OCI-M2 (cell line): ENCODE measurements around the gene YJEFN3.

Source experiments
- DNase-seq: peaks from one replicate; lab custom pipeline; 2025; ENCODE audit not compliant: unreplicated experiment; lab: John Stamatoyannopoulos, UW

Gene YJEFN3

DNA sequence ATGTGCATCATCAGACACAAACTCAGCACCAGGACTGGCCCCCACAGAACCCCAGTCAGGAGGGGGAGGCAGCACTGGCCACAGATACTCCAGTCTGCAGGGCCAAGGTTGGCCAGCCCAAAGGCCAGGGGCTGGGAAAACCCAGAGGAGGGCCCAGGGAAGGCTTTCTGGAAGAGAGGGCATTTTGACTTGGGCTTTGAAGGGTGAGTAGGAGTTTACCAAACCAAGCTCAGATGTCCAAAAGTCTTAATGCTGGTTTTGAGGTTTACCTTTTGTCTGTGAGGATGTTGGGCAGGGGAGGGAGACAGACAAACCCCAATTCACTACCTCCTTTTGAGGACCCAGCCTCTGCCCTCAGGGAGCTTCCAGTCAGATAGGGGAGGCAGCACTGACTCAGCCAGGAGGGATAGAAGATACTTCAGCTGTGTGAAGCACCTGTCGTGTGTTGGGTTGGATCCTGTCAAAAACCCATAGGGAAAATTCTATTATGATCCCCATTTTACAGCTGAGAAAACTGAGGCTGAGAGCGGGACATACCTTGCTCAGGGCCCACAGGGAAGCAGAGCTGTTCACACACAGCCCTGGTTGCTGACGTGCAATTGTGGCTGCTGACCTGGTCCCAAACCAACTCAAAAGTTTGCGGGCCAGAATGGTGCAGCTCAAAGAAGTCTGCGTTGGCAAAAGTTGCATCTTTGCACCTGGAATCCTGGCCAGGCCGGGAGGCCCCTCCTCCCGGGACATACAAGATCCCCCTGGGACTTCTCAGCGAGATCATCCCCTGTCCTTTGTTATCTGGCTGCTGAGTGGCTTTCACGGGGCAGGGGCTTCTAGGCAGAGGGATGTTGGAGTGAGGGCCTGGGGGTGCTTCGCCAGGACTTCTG lies 22.5 kb downstream of the YJEFN3 start:
- no peak for DNase-seq

DNA sequence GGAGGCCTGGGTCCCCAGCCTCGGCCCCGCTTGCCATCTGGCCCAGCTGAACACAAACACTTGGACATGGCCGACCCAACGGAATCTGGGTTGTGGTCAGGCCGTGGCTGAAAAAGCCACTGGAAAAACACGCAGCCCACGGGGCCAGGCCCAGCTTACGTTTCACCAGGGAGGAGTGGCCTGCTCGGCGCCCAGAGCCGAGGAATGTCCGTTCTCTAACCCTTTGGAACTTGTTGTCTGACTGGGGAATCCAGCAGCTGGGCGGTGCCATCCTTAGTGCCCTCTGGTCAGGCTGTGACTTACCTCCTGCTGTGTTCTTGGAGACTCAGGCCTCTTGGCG lies 23.1 kb downstream of the YJEFN3 start:
- no peak for DNase-seq

DNA sequence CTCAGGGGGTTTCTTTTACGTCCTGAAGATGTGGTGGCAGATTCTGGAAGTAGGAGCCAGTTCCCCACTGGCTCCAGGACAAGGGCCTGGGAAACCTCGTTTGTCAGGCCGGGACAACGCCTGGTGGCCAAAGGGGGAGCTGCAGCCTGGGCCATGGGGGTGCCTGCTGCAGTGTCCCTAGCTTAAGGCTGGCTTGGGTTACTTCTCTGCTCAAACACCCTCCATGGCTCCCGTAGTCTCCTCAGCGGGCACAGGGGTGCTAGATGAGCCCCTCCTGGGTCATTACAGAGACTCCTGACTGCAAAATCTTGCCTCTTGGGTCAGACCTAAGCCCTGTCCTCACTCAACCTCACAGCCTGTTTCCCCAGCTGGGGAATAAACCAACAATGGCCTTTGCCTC lies 24.1 kb downstream of the YJEFN3 start:
- DNase-seq: no peak

DNA sequence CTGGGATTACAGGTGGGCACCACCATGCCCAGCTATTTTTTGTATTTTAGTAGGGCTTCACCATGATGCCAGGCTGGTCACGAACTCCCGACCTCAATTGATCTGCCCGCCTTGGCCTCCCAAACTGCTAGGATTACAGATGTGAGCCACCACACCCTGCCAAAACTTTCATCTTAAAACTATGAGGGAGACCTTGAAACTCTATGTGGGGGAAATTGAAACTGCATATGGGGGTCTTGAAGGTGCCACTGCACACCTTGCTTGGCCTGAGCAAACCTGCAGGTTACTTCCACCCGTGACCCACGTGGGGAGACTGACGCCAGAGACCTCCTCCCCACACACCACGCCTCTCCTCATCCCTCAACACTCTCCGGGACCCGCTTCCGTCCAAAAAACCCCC lies 25.0 kb downstream of the YJEFN3 start:
- no peak for DNase-seq

- no peak for DNase-seq
These were observed 25.6 kb downstream of the YJEFN3 start for GRCh38 chr19:19554074-19555023.

- DNase-seq: no peak
These were observed 29.3 kb downstream of the YJEFN3 start for GRCh38 chr19:19558055-19558454.

DNA sequence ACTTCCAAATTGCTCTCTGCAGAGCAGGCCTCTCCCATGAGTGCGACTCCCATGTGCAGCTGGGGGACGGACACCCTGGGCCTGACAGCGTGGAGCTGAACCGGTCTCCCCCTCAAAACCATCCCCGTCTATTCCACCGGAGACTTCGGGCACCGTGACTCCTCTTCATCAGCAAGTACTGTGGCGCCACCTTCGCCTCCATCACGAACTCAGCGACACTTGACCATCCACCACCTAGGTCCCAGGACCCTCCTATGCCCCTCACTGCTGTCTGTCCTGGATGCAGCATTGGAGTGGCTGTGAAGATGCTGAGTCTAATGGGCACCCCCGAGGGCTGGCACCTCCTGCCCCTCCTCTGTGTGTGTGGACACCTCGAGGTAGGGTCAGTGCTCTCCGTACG lies 29.9 kb downstream of the YJEFN3 start:
- no peak for DNase-seq

DNA sequence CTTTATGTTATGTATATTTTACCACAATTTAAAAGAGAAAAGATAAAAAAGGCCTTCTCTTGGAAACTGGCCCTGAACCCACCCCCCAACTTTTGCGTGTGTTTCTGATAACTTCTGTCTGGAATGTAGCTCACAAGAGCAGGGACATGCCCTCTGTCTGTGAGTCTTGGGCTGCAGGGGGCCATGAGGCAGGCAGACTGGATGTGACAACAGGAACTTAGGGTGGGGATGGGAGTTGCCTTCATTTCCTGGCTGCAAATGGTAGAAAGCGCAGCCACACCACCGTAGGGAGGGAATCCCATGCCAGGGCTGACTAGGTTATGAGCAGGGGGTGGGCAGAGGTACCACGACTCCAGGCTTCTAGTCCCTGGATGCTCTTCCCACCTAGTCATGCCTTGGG lies 31.2 kb downstream of the YJEFN3 start:
- DNase-seq: no peak

- DNase-seq: no peak
These were observed 33.4 kb downstream of the YJEFN3 start for GRCh38 chr19:19561946-19562664.

- no peak for DNase-seq
These were observed 34.1 kb downstream of the YJEFN3 start for GRCh38 chr19:19562665-19563347.

GRCh38 chr19:19563348-19563848 lies 34.7 kb downstream of the YJEFN3 start:
- DNase-seq: no peak

GRCh38 chr19:19566306-19566705 lies 37.6 kb downstream of the YJEFN3 start:
- DNase-seq: no peak

GRCh38 chr19:19567391-19567790 lies 38.7 kb downstream of the YJEFN3 start:
- no peak for DNase-seq

DNA sequence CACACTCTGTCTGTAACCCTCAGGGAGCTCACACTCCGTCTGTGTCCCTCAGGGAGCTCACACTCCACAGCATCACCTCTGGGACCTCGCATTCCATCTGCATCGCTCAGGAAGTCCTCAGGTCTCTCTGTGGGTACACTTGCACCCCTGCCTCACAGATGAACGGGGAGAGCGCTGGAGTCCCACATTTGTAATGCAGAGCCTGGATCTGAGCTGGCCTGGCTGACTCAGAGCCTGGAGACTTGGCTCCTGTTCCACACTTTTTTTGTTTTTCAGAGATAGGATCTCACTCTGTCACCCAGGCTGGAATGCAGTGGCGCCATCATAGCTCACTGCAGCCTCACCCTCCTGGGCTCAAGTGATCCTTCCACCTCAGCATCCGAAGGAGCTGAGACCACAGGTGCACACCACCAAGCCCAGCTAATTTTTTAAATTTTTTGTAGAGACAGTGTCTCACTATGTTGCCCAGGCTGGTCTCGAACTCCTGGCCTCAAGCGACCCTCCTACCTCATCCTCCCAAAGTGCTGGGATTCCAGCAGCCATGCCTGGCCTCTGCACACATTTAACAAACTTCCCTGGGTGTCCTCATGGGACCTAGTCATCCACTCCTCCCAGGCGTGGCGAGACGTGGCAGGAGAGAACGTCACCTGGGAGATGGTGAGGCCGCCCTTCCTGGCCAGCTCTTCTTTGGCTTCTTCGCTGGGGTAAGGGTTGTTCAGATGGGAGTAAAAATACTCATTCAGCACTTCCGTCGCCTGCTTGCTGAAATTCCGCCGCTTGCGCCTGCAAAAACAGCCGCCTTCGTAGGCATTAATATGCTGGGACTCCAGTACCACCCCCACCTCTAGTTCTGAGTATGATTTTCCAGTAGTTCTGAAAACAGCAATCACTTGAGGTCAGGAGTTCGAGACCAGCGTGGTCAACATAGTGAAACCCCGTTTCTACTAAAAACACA lies 40.4 kb downstream of the YJEFN3 start:
- no peak for DNase-seq

- no peak for DNase-seq
These were observed 41.9 kb downstream of the YJEFN3 start for GRCh38 chr19:19570571-19570970.

DNA sequence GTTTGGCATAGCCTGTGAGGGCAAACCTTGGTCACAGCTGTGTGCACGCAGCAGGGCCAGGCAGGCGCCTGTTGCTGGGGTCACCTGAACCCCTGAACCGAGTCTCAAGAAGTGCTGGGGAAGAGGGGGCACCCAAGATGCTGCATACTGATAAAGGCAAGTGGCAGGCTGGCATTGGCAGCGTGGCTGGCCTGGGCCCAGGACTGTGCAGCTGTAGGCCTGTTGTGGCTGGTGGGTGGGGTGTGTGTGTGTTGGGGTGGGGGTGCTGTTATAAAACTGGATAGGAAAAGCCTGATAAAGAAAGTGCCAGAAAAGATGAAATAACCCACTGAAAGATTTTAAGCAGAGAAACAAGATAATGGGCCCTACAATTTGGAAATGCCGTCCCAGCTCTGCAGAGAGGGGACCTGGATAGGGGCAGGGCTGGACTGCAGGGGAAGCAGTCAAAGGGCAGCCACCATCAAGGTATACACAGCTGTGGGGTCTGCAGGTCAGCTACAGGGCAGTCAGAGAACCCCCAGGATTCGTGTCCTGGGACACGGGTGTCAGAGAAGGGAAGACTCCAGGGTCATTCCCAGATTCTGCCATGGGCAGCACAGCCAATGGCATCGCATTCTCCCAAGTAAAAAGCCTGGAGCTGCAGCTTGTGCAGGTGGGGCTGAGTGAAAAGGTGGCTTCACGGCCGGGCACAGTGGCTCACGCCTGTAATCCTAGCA lies 42.5 kb downstream of the YJEFN3 start:
- no peak for DNase-seq

GRCh38 chr19:19575411-19575810 lies 46.7 kb downstream of the YJEFN3 start:
- no peak for DNase-seq

DNA sequence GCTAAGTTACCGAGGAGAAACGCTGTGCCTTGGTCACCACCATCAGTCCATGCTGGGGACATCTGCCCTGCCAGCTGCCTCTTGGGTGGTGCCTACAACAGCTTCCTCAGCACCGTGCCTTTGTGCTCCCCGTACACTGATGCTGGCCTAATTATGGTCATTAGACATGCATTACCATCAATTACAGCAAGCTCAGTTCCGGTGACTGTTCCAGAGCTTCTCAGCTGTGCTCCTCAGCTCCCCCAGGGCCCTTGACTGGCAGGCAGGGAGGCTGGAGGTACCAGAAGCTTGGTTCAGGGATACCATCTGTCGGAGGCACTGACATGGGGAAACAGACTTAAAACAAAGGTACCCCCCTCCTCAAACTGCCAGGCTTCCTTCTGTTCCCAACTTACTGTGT lies 49.5 kb downstream of the YJEFN3 start:
- no peak for DNase-seq
